GM19193 (cell line): ENCODE measurements around the gene OPN4.

Source experiments
- POLR2A ChIP-seq: IDR thresholded peaks from 4 replicates; pipeline ENCODE4 v1.6.1; 2011; ENCODE audit not compliant: insufficient read depth, insufficient read length; ENCODE audit errors: extremely low read depth

OPN4 gene

DNA sequence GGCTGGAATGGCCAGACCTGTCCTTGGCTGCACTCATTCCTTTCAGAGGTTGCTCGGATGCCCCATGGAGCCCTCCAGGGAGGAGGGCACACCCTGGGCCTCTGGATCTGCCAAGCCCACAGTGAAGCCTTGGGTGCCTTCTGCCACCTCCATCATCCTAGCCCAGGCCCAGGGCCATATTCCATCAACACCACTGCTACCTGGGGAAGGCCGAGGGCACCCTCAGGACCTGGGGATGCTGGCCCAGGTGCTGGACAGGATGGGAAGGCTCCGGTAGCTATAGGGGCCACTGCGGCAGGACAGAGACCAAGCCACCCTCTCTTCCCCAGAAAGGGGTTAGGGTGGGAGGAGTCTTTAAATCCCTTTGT is 810 bp downstream of the OPN4 start:
- no peak for TF ChIP-seq POLR2A

DNA sequence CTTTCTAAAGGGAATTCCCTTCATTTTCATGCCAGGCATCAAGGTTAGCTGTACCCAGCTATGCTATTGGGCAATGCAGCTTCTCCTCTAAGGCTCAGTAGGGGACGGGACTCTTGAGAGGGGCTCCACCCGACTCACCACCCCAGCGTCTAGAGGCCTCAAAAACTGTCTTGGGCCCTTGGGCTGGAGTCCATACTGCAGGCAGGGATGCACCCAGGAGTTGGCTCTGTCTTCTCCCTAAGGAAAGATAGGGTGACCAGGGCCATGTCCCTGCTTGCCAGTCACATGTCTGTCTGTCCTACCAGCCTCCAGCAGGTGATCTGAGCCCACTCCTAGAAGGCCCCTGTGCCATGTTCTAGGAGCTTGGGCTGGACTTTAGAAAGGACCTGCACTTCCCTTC is 1.2 kb downstream of the OPN4 start:
- no peak for TF ChIP-seq POLR2A

DNA sequence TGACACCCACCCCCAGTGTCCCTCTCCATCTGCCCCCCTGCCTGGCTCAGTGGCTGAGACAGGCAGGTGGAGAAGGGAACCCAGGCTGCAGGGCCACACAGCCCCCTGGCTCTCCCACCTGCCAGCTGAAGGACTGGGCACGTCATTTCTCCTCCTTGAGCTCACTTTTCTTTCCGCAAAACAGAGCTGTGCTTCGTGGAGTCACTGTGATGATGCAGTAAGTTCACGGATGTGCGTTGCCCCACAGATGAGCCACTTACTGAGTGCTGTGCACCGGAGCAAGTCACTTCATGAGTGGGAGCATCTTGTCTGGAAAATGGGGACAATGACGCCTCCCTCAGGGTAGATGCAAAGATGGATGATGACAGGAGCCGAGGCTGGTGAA is 2.7 kb downstream of the OPN4 start:
- no peak for TF ChIP-seq POLR2A

DNA sequence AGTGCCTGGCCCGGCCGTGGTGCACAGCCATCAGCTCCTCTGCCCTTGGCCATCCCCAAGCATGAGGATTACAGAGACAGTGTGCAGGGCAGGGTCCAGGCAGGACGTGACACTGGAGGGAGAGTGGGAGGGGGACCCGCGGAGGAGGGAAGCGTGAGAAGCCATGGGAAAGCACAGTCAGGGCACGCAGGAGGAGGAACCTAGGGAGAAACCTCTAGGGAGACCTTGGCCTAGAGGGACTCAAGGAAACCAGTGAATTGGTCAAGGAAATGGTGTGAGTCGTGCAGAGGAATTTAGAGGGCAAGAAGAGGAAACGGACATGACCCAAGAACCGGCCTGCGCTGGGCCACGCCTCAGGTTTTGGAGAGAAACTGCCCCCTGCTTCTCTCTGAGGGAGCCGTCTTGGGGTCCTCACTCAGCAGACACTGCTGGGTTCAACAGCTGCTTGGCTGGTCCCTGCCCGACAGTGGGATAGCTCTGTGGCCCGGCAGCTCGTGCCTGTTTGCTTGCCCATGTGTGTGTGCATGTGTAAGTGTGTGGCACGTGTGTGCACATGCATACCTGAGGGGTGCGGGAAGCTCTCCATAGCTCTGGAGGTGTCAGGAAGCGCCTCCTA is 3.2 kb downstream of the OPN4 start:
- TF ChIP-seq POLR2A = no peak

DNA sequence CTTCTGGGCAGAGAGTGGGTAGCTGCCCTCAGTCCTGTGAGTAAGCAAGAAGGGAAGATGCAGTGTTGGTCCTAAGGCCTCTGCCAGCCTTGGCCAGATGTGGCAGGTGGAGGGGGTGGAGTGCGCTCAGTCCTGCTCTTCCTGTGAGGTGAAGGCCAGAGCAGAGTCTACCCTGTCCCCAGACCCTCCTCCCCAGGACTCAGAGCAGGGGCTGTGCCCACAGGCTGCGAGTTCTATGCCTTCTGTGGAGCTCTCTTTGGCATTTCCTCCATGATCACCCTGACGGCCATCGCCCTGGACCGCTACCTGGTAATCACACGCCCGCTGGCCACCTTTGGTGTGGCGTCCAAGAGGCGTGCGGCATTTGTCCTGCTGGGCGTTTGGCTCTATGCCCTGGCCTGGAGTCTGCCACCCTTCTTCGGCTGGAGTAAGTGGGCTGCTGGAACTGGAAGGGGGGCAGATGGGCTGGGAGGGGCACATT is 4.0 kb downstream of the OPN4 start:
- TF ChIP-seq POLR2A = no peak

DNA sequence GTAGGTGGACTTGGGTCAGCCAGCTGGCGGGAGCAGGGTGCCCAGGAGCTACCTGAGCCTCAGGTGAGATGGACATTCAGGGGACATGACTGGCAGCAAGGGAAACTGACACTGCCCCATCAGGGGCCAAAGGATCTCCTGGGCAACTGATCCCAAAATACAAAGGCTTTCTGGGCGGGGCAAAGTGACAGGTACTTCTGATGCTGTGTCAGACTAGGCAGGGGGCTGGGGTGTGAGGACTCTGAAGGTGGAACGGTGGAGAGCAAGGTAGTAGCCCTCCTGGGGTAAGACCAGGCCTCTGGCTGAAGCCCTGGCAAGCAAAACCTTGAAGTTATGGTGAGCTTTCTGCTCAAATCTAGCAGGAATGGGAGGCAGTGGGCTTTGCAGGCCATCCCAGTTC is 4.4 kb downstream of the OPN4 start:
- no peak for TF ChIP-seq POLR2A

DNA sequence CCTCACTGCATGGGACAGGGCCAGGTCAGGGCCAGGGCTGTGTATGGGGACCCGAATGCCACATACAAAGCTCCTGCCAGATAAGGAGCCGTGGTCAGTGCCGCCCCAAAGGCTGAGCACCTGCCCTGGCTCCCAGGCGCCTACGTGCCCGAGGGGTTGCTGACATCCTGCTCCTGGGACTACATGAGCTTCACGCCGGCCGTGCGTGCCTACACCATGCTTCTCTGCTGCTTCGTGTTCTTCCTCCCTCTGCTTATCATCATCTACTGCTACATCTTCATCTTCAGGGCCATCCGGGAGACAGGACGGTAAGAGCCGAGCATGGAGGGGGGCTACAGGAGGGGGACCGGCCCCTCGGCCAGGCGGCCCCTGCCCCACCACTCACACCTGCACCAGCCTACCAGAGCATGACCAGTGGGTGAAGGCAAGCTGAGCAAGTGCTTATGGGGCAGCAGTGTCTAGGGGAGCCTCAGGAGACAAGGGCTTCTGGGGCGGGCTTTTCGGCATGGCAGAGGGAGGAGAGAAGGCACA is 4.9 kb downstream of the OPN4 start:
- no peak for TF ChIP-seq POLR2A

DNA sequence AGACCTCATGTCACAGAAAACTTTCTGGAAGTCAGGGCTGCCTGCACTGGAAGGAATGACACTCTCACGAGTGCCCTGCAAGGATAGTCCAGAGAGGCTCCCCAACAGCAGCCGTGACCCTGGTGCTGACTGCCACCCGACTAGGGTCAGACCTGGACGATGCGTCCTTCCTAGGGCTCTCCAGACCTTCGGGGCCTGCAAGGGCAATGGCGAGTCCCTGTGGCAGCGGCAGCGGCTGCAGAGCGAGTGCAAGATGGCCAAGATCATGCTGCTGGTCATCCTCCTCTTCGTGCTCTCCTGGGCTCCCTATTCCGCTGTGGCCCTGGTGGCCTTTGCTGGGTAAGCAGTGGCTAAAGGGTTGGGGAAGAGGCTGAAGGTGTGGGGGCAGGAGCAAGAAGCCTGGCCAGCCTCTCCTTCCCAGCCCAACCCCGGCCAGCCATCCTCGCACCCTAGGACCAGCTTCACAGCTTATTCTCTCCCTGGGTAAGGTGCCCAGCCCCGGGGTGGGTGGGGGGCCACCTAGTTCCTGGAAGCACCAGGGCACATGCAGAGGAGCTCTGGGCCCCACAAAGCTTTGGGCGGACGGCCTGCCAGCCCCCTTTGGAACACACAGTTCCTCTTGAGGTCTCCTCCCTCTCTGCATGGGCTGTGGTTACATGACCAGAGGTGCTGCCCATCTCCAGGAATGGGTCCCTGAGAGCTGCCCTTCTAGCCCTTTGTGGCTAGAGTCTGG is 5.5 kb downstream of the OPN4 start:
- no peak for TF ChIP-seq POLR2A

DNA sequence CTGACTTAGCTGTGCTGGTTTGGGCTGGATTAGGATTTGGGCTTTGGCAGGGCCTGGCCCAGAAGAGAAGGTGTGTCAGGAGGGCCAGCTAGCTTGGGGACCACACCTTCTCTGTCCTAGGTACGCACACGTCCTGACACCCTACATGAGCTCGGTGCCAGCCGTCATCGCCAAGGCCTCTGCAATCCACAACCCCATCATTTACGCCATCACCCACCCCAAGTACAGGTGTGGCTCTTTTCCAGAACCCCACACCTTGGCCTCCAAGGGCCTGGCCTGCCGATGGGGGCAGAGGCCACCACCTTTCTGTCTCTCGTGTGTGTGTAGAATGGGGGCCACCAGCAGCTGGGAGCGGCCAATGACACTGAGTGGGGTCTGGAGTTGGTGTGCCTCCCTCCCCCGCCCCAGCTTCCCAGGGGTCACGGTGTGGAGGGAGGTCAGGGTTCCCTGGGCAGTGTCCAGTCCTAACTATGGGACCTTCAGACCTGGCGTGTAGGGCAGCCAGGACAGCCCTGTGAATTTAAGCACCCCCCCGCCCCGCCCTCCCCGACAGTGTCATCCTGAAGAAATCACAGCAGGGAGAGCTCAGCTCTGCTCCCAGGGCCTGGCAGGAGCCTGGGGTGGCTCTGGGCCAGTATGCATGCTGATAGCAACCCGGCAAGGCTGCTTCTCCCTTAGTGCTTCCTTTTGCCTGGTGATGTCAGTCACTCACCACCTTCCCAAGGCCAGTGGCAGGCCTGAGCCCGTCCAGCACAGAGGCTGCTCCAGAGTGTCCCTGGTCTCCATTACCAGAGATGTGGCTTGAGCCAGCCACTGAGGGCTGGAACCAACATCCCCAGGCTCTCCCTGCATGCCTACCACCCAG is 7.0 kb downstream of the OPN4 start:
- TF ChIP-seq POLR2A = no peak

DNA sequence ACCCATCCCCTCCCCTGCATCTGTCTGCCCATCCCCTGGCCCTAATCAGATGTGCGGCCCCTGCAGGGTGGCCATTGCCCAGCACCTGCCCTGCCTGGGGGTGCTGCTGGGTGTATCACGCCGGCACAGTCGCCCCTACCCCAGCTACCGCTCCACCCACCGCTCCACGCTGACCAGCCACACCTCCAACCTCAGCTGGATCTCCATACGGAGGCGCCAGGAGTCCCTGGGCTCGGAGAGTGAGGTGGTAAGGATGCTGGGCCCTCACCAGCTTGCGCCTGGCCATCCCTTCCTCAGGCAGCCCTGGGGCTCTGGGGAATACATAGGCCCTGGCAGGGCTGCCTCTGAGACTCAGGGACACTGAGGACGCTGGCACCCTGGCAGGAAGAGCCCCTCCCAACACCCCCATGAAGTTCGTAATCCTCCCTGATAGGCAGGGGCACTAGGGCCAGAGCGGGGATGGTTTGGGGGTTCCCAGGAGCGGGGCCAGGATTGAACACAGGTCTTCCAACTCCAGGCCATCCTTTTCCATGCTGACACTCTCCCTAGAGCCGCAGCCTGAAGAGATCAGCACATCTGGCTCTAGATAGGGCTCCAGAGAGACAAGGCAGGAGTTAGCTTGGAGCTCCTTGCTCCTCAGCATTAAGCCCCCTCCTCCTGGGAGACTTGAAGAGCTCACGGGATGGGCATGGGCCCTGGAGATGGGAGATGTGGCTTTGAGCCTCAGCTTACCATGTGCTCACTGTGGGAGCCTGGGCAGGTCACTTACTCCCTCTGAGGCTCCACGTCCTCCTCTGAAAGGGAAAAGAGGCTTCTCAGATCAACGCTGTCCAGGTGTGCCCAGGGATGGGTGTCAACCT is 8.1 kb downstream of the OPN4 start:
- no peak for TF ChIP-seq POLR2A

DNA sequence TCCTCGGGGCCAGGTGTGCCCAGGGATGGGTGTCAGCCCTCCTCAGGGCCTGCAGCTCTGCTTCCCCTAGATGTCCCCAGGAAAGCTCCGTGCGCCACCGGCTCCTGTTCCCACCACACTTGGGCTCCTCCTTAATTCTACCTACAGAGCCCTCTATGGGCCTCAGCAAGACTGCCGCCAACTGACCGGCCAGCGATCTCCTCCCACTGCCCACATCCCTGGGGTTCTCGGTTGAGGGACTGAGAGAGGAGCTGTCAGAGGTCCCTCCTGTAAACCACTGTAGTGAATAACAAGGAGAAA is 8.6 kb downstream of the OPN4 start:
- no peak for TF ChIP-seq POLR2A

DNA sequence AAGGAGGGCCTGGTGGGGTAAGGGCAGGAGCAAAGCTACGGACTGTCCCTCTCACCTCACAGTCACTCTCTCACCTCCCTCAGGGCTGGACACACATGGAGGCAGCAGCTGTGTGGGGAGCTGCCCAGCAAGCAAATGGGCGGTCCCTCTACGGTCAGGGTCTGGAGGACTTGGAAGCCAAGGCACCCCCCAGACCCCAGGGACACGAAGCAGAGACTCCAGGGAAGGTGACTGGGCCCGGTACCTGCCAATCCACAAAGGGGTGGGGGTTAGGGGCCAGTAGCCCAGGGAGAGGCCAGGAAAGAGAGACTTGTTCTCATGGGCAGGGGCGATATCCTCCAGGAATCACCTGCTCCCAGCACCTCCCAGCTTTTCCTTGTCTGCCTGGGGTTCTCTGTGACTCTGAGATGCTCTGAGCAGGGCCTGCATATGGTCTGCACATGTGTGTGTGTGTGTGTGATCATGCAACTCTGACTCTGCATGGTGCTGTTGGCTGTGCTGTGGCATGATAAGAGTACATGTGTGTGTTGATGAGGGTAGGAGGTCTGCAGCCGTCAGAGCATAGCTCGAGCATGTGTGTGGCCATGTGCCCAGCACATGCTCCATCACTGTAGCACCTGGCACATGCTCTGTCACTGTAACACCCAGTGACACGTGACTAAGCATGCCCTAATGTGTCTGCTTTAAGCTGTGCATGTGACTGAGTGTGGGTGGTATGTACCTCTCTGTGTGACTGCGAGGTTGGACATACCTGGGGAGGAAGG is 9.4 kb downstream of the OPN4 start:
- TF ChIP-seq POLR2A = no peak

DNA sequence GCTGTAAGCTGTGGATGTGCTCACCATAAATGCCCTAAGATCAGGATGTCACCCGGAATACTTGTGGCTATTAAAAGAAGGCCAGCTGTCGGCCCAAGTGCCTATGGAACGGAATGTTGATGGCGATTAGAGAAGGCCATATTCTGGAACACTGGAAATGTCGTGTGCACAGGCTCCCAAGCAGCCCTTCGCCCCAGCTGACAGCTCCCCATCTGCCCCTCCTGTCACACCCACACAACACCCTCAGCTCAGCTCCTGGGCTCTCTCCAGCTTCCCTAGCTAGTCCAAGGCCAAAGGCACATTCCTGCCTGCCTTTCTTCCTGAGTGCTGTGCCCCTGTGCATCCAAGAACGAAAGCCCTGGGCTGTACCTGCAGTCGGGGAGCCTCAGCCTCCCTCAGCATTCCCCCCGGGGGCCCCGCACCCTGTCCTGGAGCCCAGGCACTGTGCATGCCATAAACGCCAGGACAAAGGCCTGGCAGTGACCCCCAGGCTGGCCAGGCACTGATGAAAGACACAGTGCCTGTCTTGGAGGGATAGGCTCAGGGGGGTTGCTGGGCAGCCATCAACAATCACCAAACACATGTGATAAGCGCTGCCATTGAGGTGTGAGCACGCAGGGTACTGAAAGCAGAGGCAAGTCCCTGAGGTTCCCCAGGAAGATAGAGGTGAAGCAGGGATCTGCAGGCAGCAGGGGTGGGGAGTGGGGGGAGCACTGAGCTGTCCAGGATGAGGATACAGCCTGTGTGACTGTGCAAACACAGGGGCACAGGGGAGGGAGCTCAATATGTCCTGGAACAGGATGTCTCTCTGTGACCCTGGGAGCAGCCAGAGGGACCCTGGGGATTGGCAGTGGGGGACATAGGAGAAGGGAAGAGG is 10.2 kb downstream of the OPN4 start:
- no peak for TF ChIP-seq POLR2A
